NCI-H774 (cell line): ENCODE data around the gene KCTD12.
A peak's percentile ranks its signal among the peaks of the same experiment; 100 is the strongest.

ENCODE experiments used
- DNase-seq: peaks from one replicate; lab custom pipeline; 2025; lab: John Stamatoyannopoulos, UW

The KCTD12 gene

DNA sequence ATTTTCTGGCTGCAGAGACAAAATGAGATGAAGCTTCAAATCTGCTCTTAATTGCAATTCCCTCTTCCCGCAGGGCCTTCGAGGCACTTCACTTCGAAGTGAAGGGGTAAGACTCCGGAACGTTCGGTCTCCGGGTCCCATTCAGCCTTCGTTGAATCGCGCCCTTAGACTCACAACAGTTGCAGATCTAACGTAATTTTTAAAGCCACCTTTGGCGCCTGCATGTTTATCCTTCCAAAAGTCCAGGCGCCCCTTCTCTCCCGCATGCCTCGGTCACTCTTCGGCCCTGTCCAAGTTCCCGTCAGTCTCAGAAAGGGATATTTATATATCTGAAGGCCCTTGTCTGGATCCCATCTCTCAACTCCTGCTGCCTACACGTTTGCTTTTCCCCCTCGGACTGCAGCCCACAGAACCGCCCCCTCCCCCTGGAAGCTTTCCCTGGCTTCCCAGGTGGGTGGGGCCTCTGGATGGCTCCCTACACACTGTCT lies 915 bp upstream of the KCTD12 start:
- DNase-seq: no peak

DNA sequence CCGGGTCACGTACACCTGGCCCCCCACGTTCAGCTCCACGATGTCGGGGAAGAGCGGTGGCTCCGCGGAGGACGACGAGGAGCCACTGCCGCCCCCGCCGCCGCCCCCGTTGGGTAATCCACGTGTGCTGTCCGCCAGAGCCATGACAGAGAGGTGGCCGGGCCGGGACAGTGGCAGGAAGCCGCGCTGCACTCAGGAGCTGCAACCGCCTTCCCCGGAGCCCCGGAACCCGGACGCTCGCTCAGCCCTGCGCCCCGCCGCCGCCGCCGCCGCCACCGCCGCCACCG lies 257 bp downstream of the KCTD12 start:
- no peak for DNase-seq

DNA sequence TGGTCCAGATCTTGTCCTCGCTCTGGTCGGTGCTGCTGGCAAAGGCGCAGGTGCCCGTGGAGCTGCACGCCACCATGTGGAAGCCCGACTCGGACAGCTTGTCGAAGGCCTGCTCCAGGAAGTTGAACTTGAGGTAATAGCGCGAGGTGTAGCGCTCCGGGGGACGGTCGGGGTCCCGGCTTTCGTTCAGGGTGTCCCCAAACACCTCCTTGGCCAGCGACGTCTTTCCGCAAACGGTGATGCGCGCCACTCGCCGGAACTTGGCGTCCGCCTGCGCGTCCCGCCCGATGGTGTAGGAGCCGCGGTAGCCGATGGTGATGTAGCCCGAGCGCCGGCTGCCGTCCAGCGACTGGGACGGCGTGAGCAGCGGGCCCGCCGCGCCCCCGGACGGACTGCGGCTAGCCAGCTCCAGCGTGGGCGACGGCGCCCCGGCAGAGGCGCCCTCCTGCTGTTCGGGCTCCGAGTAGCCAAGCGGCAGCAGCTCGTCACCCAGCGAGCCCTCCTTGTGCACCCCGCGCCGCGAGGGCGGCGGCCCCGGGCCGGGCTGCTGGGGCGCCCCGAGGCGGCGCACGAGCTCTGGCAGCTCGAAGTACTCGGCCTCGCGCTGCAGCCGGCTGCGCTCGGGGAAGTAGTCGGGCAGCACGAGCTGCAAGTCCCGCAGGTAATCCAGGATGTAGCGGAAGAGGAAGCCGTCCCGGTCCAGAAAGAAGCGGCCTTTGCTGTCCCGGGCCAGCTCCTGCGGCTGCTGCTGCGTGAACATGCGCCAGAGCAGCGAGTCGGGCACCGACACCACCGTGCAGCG lies 801 bp downstream of the KCTD12 start:
- peak; percentile 9 for DNase-seq

DNA sequence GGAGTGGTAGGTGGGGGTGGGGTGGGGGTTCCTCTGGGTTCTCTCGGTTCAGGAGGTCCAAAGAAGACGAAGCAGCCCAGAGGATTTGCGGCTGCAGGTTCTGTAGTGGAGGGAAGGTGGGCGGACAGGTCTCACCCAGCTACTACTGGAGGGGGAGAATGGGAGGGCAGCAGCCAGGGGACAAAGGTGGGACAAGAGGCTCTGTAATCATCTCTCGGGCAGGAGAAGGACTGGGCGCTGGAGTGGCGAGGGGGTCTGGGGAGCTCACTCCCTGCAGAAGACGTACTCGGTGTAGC lies 1.4 kb downstream of the KCTD12 start:
- DNase-seq: no peak

DNA sequence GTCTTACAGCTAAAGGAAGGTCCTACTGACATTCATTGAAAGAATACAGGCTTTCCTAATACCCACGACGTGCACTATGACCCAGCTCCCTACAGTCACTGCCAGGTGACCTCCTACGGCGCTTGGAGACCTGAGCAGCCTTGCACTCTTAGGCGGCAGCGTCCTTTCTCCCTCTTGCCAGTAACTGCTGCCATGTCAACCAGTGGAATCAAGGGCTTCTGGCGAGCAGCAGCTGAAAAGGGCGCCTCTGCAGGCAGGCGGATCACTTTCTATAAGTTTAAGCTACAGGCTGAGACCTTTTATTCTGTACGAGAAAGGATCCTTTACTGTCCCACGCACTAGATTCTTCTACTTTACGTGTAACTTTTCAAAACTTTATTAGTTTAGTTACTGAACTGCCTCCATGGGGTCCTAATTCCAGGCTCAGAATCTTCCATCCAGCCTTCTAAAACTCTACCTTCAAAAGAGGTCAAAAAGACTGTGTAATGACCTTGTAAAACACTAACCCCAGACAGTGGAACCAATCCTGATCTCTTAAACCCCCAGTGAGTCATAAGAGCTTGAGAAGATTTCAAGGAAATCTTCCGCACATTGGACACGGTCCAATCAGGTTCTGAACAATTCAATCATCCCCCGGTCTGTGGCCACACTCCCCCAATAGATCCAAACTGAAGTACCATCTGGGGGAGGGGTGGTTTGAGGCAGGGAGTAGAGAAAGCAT lies 1.9 kb downstream of the KCTD12 start:
- DNase-seq: no peak

DNA sequence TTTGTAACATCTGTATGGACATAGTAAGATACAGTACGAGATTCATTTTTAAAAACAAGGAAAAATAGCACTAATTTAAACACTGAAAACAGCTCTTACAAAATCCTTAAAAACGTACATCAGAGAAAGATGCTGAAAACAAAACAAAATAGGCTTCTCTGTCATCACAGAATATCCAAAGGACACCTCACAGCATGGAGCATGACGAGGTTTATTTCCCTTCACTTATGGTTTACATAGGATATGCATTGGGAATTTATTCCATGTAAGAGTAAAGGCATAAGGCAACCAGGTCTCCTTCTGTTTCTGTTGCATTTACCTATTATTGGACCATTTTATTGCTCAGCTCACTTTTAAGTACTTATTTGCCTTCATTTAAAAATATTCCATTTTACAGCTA lies 3.0 kb downstream of the KCTD12 start:
- no peak for DNase-seq

DNA sequence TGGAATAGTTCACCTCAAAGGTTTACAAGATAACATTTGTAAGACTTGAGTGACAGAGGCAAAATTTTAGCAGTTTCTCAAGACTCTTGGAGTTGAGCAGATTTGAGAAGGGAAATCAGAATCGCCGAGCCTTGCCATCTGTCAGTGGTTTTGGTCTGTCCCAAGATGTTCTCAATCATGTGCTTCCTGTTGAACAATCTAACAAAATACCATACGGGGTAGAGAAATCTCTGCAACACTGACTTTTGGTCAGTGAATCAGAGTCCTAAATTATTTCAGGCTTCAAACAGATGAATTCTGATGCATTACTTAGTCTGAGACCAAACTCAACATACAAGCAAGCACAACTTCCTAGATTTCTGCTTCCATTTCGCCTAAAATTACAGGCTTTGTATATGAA lies 3.8 kb downstream of the KCTD12 start:
- DNase-seq: no peak

DNA sequence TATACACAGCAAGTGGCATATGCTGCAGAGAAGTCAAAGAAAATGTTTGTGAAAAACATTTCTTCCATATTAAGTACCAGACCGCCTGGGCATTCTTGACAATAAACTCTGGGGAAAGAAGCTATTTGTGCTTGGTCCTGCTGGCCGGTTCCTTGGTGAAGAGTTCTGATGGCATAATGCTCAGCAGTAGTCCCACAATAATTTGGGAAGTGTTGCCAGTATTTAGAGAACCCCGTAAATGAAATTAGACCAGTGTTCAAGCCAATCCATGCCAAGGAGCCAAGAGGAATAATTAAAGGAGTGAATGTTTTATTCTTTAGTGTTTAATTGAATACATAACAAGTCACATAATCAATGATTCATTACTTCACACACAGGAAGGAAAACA lies 6.3 kb downstream of the KCTD12 start:
- no peak for DNase-seq

DNA sequence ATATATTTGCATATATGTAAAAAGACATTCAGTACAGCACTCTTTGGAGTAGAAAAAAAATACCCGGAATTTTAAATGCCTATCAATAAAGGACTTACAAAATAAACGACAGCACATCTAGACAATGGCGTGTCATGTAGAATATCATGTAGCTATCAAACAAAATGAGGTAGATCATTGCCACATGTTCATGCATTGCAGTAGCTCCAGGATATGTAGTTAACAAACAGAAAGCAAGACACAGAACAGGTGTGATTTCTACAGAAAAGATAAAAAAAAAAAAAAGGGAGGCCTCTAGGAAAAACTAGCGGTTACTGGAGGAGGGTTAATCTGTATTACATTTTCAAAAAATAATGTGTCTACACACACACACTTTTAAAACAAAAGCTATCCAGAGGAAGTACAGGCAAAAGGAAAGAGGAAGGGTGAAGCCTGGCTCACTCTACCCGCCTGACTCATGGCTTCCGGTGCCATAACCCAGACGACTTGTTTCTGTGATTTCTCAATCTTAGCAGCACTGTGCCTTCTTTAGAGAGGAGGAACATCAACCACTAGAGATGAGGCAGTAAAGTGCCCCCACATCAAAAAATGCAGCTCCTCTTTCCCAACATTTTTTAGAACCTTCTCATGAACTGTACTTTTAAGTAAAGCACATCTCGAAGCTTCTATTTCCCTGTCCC lies 6.9 kb downstream of the KCTD12 start:
- no peak for DNase-seq

DNA sequence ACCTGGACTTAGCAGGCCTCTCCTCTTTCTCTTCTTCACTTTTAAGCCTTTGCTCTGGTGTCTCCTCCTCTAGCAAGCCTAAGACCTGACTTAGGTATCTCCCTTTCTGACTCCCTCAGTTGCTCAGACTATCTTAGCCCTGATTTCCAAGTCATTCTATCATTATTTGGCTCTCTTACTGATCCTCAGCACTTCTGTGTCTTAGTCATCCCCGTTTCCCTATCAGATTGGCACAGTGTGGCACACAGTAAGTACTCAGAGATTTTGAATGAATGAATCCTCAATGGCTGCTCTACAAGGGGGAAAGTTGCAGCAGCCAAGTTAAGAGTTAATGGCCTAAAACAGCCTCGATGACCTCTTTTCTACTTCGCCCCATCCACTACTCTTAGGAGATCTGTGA lies 8.2 kb downstream of the KCTD12 start:
- no peak for DNase-seq

DNA sequence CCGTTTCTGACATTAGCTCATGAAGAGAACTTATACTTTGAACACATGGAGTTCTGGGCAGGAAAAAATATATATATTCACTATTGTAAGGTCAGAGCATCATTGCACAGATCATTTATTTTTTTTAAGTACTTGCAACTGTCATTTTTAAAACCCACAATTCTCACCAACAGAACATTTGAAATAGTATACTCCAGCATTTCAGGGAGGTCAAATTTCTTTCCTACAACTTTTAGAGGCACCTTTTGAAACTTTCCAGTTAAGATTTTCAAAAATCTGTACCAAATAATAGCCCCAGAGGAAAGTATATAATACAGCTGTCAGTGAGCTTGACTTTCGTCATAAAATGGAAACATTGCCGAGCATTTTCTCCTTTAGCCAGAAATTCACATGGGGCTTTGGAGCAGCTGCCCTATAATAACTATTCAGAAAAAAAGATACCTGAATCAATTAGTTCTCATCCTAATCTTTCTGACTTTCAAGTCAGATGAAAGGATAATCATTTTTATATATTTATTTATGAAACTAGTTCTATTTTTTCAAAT lies 10.9 kb downstream of the KCTD12 start:
- no peak for DNase-seq

DNA sequence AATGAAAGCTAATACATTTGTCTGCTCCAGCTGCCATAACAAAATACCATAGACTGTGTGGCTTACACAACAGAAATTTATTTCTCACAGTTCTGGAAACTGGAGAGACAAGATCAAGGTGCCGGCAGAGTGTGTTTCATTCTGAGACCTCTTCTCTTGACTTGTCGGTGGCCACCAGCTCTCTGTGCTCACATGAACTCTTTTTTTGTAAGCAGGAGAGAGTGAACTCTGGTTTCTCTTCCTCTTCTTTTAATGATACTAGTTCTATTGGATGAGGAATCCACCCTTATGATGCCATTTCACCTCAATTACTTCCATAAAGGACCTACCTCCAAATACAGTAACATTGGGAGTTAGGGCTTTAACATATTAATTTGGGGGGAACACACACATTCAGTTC lies 11.7 kb downstream of the KCTD12 start:
- DNase-seq: no peak

DNA sequence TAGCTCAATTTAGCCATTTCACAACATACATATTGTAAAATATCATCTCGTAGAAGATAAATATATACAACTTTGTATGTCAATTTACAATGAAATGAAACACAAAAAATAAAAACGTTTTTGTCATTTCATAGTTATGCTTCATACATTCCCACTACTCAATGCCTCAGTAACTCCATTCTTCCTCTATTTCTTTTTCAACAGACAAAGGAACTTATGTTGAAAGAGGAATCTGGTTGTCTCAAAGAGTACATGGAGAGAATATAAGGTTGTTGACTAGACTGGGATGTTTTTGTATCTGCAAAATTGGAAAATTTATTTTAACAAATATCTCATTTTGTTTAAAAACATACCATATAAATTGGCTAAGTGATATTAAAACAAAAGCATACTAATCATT lies 12.8 kb downstream of the KCTD12 start:
- no peak for DNase-seq

DNA sequence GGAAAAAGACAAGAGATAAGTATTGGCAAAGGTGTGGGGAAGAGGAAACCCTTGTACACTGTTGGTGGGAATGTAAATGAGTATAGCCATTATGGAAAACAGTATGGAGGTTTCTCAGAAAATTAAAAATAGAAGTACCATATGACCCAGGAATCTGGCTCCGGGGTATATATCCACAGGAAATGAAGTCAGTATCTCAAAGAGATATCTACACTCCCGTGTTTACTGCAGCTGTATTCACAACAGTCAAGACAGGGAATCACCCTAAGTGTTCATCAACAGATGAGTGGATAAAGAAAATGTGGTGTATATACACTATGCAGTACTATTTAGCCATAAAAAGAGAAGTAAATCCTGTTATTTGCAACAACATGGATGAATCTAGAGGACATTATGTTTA lies 13.5 kb downstream of the KCTD12 start:
- DNase-seq: no peak

DNA sequence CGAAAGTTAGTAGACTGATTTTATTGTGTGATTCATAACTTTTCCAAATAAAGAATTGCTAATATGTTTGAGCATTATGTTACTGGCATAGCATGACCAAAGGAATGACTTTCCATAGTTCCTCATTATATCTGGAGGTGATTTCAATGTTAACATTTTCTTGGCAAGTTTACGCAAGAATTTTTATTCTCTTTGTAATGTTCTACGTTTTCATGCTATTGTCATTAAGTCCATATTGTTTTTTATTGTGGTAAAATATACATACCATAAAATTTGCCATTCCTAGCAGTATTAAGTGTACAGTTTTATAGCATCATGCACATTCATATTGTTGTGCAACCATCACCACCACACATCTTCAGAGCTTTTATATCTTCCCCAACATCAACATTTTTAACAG lies 14.8 kb downstream of the KCTD12 start:
- DNase-seq: no peak

DNA sequence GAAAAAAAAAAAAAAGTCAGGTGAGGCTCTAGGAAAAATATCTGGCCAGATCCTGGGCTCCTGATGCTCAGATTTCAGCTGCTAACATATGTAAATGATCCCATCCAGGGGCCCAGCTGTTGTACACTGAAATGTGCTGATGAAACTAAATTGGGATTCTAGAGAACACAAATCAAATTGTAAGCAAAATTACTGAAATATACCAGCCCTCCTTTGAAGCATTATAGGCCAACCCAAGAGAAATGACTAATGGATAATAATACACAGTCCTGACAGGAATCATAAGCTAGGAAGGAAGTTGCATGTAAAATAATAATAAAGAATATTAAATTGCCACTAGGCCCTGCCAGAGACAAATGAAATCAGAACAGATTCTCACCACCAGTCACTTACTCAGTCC lies 17.8 kb downstream of the KCTD12 start:
- no peak for DNase-seq

DNA sequence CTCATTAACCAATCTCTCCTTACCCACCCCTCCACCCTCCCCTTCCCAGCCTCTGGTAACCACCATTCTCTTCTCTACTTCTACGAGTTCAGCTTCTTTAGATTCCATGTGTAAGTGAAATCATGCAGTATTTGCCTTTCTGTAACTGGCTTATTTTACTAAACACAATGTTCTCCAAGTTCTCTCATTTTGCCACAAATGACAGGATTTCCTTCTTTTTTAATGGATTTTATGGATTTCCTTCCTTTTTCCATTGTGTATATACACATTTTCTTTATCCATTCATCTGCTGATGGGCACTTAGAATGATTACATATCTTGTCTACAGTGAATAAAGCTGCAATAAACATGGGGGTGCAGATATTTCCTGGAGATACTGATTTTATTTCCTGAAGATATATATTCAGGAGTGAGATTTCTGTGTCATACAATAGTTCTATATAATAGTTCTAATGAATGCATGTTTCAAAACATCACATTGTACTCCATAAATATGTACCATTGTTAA lies 20.2 kb downstream of the KCTD12 start:
- DNase-seq: no peak

DNA sequence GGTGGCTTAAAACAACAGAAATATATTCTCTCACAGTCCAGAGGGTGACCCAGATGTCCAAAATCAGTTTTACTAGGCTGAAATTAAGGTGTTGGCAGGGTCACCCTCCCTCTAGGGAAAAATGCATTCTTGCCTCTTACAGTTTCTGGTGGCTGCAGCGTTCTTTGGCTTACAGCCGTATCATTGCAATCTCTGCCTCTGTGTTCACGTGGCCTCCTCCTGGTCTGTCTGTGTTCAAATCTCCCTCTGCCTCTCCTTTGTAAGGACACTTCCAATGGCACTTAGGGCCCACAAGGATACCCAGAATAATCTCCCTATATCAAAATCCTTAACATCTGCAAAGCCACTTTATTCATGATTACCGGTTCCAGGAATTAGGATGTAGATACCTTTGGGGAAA lies 21.1 kb downstream of the KCTD12 start:
- no peak for DNase-seq

DNA sequence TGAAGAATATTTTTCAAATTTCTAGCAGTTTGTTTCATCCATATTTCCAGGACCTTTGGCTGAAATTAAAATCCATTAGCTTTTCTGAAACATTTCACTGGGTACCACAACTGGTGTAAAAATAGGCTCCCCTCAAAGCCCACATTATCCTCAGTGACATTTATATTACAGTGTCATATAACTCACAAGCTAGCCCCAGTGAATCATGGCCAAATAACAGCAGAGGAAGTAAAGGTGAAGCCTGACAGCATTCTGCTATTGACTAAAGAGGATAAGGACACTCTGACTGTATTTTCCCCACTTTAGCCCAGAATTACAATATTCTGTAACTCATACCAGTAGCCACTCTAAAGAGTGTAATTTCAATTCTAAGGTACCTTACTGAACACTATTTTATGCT lies 21.9 kb downstream of the KCTD12 start:
- DNase-seq: no peak

DNA sequence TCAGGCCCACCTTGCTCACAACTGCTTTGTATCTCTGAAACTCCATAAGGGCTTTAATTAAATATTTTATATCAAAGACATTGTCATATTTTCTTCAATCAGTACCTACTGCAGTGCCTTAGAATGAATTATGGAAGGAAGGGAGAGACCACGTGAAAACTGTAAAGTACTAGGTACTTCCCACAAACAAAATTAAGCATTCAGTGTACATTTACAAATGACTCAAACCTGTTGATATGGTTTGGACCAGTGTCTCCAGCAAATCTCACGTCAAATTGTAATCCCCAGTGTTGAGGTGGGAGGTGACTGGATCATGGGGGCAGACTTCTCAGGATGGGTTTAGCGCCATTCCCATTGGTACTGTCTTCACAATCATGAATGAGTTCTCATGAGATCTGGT lies 23.2 kb downstream of the KCTD12 start:
- no peak for DNase-seq

DNA sequence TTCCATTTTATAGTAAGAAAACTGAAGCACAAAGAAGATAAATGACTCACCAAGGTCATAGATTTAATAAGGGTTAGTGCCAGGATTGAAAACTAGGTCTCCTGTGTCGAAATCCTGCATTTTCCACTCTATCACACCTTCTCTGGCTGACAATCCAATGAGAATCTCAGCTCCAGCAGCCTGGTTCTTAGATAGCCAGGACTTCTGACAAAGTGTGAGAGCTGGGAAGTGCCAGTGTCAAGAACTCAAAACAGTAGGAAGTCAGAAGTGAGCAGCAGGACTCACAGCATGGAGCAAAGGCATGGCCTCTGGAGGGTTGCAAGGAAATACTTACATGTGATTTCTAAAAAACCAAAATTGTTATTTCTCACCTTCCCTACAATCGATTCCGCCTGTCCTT lies 24.3 kb downstream of the KCTD12 start:
- DNase-seq: no peak

DNA sequence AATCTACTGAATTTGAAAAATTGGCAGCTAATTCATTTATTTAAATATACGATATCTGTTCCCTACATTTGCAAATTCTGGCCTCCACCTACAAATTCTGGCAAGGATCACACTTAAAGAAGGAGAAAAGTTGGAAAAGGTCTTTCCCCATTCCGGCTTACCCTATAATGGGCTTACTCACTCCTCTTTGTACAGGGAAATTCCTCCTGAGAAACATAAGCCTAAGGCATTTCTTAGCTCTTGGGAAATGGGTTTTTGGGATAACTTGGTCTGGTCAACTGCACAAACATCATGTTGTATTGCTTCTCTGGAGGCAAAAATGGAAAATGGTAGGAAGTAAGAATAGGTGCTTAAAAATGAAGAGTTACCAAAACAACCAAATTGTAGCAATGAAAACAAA lies 25.5 kb downstream of the KCTD12 start:
- DNase-seq: no peak

DNA sequence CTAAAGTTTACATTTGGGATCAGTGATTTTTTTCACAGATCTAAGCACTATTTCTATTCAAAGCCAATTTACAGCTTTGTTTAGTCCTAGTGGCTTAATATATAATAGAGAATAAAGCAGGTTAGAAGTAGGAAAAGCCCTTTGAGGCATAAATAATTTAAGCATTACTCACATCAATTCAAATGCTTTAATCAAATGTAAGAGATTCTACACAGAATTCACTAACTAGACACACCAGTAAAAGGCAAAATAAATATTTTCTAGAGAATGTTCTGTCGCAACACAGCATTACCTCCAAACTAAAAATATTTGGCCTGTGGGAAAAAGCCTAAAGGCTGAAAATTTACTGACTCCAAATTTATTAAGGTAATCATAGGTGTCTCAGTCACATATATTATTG lies 31.3 kb downstream of the KCTD12 start:
- no peak for DNase-seq
